Neural crest cell (in vitro differentiated cells): Measurements from ENCODE around the gene SLIT3. TPM values are rescaled to one million over a fixed set of nuclear protein-coding genes. Genes with fewer than 3 reads are reported as not detected.

Source experiments
- DNase-seq: peaks from one replicate; pipeline ENCODE4 v3.0.0; 2021; ENCODE audit warnings: low read depth, mixed read lengths, low spot score
- H3K27ac Mint-ChIP-seq: one replicate; pipeline ENCODE4 v1.8.0; 2021; ENCODE audit warnings: mild to moderate bottlenecking, mixed read lengths; ENCODE audit not compliant: unreplicated experiment
- H3K27me3 Mint-ChIP-seq: 2 replicates; pipeline ENCODE4 v1.8.0; 2021; ENCODE audit warnings: low read depth, mild to moderate bottlenecking, mixed read lengths
- H3K36me3 Mint-ChIP-seq: 2 replicates; pipeline ENCODE4 v1.8.0; 2021; ENCODE audit warnings: low read depth, mild to moderate bottlenecking, mixed read lengths
- H3K4me1 Mint-ChIP-seq: 2 replicates; pipeline ENCODE4 v1.8.0; 2021; ENCODE audit warnings: mixed read lengths
- H3K4me3 Mint-ChIP-seq: one replicate; pipeline ENCODE4 v1.8.0; 2021; ENCODE audit warnings: mild to moderate bottlenecking, mixed read lengths
- H3K9me3 Mint-ChIP-seq: 2 replicates; pipeline ENCODE4 v1.8.0; 2021; ENCODE audit warnings: mixed read lengths
- total RNA-seq: library from RNA; stranded (reverse); gene quantifications from 2 replicates; pipeline ENCODE4 v1.2.1, GENCODE V29; 2021
- TF ChIP-seq, protein P1 (sequence below): fragments of 200-600 bp; sonication (generic); conservative IDR thresholded peaks from 2 replicates; pipeline ENCODE4 v1.5.0; 2021; ENCODE audit warnings: antibody characterized with exemption, mild to moderate bottlenecking

SLIT3 gene
- total RNA-seq, 1 donor from 2014 or later = 13.3 TPM

DNA sequence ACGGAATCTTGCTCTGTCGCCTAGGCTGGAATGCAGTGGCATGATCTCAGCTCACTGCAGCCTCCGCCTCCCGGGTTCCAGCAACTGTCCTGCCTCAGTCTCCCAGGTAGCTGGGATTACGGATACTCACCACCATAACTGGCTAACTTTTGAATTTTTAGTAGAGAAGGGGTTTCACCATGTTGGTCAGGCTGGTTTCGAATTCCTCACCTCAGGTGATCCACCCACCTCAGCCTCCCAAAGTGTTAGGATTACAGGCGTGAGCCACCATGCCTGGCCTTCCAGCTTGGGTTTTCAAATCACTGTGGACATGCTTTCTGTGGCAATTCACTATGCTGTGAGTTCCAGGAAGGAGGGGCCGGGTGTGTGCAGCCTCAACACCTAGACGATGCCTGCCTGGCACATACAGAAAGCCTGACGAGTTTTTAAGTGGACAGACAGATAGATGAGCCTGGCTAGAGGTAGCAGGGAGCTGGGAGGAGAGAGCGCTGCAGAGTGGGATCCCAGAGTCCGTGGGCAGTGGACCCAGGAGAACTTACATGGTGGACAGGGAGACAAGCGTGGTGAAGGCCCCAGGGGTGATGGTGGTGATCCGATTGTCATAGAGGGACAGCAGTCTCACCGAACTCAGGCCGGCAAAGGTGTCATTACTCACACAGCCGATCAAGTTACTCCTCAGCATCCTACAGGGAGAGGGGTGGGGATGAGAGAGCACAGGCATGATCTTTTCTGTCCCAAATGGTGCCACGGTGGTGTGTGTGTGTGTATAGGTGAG, 548.3 kb downstream of the SLIT3 start:
- no peak for DNase-seq
- H3K27me3 Mint-ChIP-seq = peaks cover 3% of the 10 kb centered on the region
- no peaks in the 10 kb centered on the region for H3K36me3 Mint-ChIP-seq
- H3K9me3 Mint-ChIP-seq = no peaks in the 10 kb centered on the region
- TF ChIP-seq, protein P1, sequence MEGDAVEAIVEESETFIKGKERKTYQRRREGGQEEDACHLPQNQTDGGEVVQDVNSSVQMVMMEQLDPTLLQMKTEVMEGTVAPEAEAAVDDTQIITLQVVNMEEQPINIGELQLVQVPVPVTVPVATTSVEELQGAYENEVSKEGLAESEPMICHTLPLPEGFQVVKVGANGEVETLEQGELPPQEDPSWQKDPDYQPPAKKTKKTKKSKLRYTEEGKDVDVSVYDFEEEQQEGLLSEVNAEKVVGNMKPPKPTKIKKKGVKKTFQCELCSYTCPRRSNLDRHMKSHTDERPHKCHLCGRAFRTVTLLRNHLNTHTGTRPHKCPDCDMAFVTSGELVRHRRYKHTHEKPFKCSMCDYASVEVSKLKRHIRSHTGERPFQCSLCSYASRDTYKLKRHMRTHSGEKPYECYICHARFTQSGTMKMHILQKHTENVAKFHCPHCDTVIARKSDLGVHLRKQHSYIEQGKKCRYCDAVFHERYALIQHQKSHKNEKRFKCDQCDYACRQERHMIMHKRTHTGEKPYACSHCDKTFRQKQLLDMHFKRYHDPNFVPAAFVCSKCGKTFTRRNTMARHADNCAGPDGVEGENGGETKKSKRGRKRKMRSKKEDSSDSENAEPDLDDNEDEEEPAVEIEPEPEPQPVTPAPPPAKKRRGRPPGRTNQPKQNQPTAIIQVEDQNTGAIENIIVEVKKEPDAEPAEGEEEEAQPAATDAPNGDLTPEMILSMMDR = no peak
- no peak overlapping the region for H3K27ac Mint-ChIP-seq
- H3K4me1 Mint-ChIP-seq = peaks cover 13% of the 10 kb centered on the region
- H3K4me3 Mint-ChIP-seq = no peak overlapping the region

DNA sequence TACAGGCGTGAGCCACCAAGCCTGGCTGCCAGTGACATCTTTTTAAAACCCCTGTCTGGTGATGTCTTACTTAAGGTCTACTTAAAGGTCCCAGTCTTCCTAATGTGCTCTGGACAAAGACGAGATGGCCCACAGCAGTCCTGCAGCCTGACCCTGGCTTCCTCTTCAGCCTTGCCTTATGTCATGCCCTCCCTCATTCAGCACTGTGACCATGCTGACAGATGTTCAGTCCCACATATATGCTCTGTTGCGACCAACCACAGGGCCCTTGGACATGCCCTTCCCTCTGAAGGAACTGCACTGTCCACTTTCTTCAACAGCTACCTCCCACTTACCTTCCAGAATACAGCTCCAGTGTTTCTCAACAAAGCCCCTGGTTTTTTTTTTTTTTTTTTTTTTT, 548.9 kb downstream of the SLIT3 start:
- no peak for DNase-seq
- Mint-ChIP-seq H3K9me3 (no peaks in the 10 kb centered on the region), H3K36me3 (peaks cover 2% of the 10 kb centered on the region), H3K4me1 (peaks cover 13% of the 10 kb centered on the region), H3K4me3 (no peak overlapping the region), H3K27me3 (peaks cover 5% of the 10 kb centered on the region), H3K27ac (no peak overlapping the region)
- TF ChIP-seq, protein P1 = no peak

DNA sequence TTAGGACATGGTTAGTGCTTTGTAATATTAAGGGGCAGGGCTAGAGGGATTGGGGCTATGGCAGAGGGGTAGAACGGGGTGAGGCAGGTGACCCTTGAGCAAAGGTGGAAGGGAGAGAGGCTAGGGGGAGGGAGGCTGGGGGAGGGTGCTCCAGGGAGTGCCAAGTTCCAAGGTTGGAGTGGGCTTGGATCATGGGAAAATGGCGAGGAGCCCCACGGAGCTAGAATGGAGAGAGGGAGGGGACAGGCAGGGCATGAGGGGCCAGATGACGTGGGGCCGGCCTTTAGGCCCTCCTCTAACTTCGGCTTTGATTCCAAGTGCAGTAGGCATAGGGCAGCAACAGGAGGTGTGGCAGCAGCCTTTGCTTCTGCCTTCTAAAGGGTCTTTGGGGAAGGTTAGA, 550.0 kb downstream of the SLIT3 start:
- Mint-ChIP-seq H3K36me3 (peaks cover 2% of the 10 kb centered on the region), H3K4me3 (no peak overlapping the region), H3K4me1 (peaks cover 8% of the 10 kb centered on the region), H3K27me3 (peaks cover 5% of the 10 kb centered on the region), H3K9me3 (no peaks in the 10 kb centered on the region), H3K27ac (no peak overlapping the region)
- no peak for DNase-seq
- TF ChIP-seq, protein P1 = no peak

GRCh38 chr5:168749391-168750100, 551.4 kb downstream of the SLIT3 start:
- DNase-seq = no peak
- Mint-ChIP-seq H3K9me3 (peaks cover 4% of the 10 kb centered on the region), H3K4me3 (no peak overlapping the region), H3K4me1 (peaks cover 8% of the 10 kb centered on the region), H3K36me3 (peaks cover 2% of the 10 kb centered on the region), H3K27ac (no peak overlapping the region), H3K27me3 (peaks cover 5% of the 10 kb centered on the region)
- TF ChIP-seq, protein P1 = no peak

DNA sequence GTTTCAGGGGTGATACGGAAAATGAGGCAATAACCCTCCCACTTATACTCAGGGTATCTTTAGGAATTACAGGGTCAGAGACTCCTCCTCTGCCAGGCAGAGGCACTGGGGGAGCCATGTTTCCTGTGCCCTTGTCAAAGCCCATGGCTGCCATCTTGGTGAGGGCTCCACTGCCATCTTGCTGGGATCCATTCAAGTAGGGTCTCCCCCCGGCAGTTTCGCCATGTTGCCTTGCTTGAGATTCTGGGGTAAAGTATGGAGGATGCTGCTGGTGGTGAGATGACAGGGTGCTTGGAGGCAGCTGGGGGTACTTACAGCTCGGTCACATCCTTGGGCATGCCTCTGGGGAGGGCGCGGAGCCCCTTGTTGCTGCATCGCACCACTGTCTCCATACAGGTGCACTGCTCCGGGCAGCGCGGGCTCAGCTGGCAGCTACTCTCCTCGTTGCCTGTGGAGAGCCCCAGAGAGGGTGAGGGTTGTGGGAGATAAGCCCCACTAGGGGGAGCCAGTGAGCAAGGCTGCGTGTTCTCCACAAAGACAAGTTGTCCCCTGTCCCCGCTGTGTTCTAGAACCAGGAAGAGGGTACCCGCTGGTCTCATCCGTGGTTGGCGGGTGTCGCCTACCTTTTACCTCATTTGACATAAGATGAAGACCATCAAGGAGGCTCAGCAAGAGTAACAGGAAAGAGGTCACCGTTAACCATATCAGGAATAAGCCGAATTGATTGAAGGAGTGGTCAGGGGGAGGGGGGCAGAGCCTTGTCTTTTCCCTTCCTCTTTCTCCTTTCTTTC, 552.8 kb downstream of the SLIT3 start:
- no peak overlapping the region for H3K4me3 Mint-ChIP-seq
- peaks cover 4% of the 10 kb centered on the region for H3K9me3 Mint-ChIP-seq
- DNase-seq = peak; percentile 63
- H3K4me1 Mint-ChIP-seq = peaks cover 8% of the 10 kb centered on the region
- H3K27ac Mint-ChIP-seq = no peak overlapping the region
- TF ChIP-seq, protein P1 = peak; percentile 75
- H3K36me3 Mint-ChIP-seq = peaks cover 2% of the 10 kb centered on the region
- peaks cover 5% of the 10 kb centered on the region for H3K27me3 Mint-ChIP-seq
